SK-N-SH (cell line): ENCODE measurements around the gene GATA3. TPM values are rescaled to one million over a fixed set of nuclear protein-coding genes. Genes with fewer than 3 reads are reported as not detected.

Experiments
- CTCF ChIA-PET: fragments of 300-600, 350-600 bp; formaldehyde crosslinking; extraction: SDS; loops from one replicate; lab custom pipeline; 2021; lab: Yijun Ruan, JAX
- POLR2A ChIA-PET: fragments of 350-600 bp; sonication (Branson Sonifier 250); formaldehyde crosslinking; extraction: SDS; loops from one replicate; lab custom pipeline; 2020; ENCODE audit warnings: antibody characterized with exemption, inconsistent platforms; lab: Yijun Ruan, JAX
- DNase-seq: peaks from one replicate; pipeline ENCODE4 v3.0.0; 2012
- H2AFZ ChIP-seq: fragments of 200-600 bp; sonication (generic); 2 replicates; pipeline ENCODE4 v1.8.1; 2016; ENCODE audit warnings: antibody characterized with exemption, mild to moderate bottlenecking, low read depth
- H3F3A ChIP-seq: fragments of 200-600 bp; sonication (generic); replicated peaks from 2 replicates; pipeline ENCODE3; 2016; ENCODE audit warnings: antibody characterized with exemption, mild to moderate bottlenecking; ENCODE audit not compliant: insufficient read depth
- H3K27ac ChIP-seq, 2 experiments: fragments of 200-500 bp in 1 of 2; fragments of 200-600 bp in 1 of 2; sonication (Bioruptor generic) in 1 of 2; sonication (generic), shearing (Covaris generic) in 1 of 2; 2 replicates each; pipeline versions ENCODE4 v1.5.1 to v1.6.1; 2014 to 2016; ENCODE audit warnings: low read depth in 2 of 2, inconsistent platforms in 1 of 2, low read length in 1 of 2, mild to moderate bottlenecking in 1 of 2, mixed read lengths in 1 of 2
- H3K27me3 ChIP-seq: fragments of 200-600 bp; sonication (generic), shearing (Covaris generic); 2 replicates; pipeline ENCODE4 v1.6.1; 2016; ENCODE audit warnings: mixed run types; ENCODE audit not compliant: insufficient read depth
- H3K36me3 ChIP-seq, 2 experiments: fragments of 200-500 bp in 1 of 2; fragments of 200-600 bp in 1 of 2; sonication (Bioruptor generic) in 1 of 2; sonication (generic) in 1 of 2; replicated peaks in 1 of 2; 2 replicates each; pipeline versions ENCODE3 to v1.5.1; 2014 to 2016; ENCODE audit warnings: low read length in 1 of 2, mild to moderate bottlenecking in 1 of 2; ENCODE audit not compliant: insufficient read depth in 2 of 2, control insufficient read depth in 1 of 2
- H3K4me1 ChIP-seq, 2 experiments: fragments of 200-500 bp in 1 of 2; fragments of 200-600 bp in 1 of 2; sonication (Bioruptor generic) in 1 of 2; sonication (generic), shearing (Covaris generic) in 1 of 2; 2 replicates each; pipeline versions ENCODE4 v1.5.1 to v1.6.1; 2014 to 2016; ENCODE audit warnings: low read depth in 1 of 2, low read length in 1 of 2, mixed run types in 1 of 2; ENCODE audit not compliant: insufficient read depth in 2 of 2, control insufficient read depth in 1 of 2
- H3K4me2 ChIP-seq: fragments of 200-600 bp; sonication (generic), shearing (Covaris generic); 2 replicates; pipeline ENCODE4 v1.6.1; 2017; ENCODE audit warnings: mixed run types
- H3K4me3 ChIP-seq, 2 experiments: fragments of 200-500 bp in 1 of 2; fragments of 200-600 bp in 1 of 2; sonication (Bioruptor generic) in 1 of 2; sonication (generic), shearing (Covaris generic) in 1 of 2; 2 replicates each; pipeline versions ENCODE4 v1.5.1 to v1.8.1; 2014 to 2016; ENCODE audit warnings: low read depth in 2 of 2, inconsistent platforms in 1 of 2, low read length in 1 of 2, mild to moderate bottlenecking in 1 of 2, mixed read lengths in 1 of 2, moderate library complexity in 1 of 2
- H3K79me2 ChIP-seq: fragments of 200-600 bp; sonication (generic); 2 replicates; pipeline ENCODE4 v1.8.1; 2017; ENCODE audit warnings: mild to moderate bottlenecking; ENCODE audit not compliant: insufficient read depth
- H3K9ac ChIP-seq: fragments of 200-600 bp; sonication (generic); 2 replicates; pipeline ENCODE4 v1.6.1; 2017; ENCODE audit warnings: mixed run types
- H3K9me2 ChIP-seq: fragments of 200-600 bp; sonication (generic); 2 replicates; pipeline ENCODE4 v1.6.1; 2017; ENCODE audit warnings: mixed run types
- H3K9me3 ChIP-seq: fragments of 200-600 bp; sonication (generic); 2 replicates; pipeline ENCODE4 v1.6.1; 2017; ENCODE audit warnings: mixed run types, mild to moderate bottlenecking, moderate library complexity
- H4K20me1 ChIP-seq: fragments of 200-600 bp; sonication (generic); 2 replicates; pipeline ENCODE4 v1.6.1; 2017; ENCODE audit warnings: mild to moderate bottlenecking, mixed run types; ENCODE audit not compliant: insufficient read depth
- FOSL2 ChIP-seq: IDR thresholded peaks from 2 replicates; pipeline ENCODE4 v1.4.0; 2012; ENCODE audit warnings: low read depth, mild to moderate bottlenecking, moderate library complexity, borderline replicate concordance
- GABPA ChIP-seq: IDR thresholded peaks from 2 replicates; pipeline ENCODE4 v1.4.0; 2012; ENCODE audit warnings: low read depth, mild to moderate bottlenecking
- SIN3A ChIP-seq: IDR thresholded peaks from 2 replicates; pipeline ENCODE4 v1.6.1; 2012; ENCODE audit warnings: low read depth, mild to moderate bottlenecking, low read length, moderate library complexity, borderline replicate concordance
- TCF12 ChIP-seq: IDR thresholded peaks from 2 replicates; pipeline ENCODE4 v1.4.0; 2012
- WGBS: methylation state at CpG from one replicate; pipeline ENCODE4 v1.1.6; 2017; ENCODE audit warnings: low lambda C conversion rate; 5-methylcytosine and 5-hydroxymethylcytosine counted together
- polyA plus RNA-seq, 3 experiments: library from polyadenylated mRNA; depleted of rRNA; stranded (reverse); fragments of >200 nt; gene quantifications; 2 replicates each; pipeline ENCODE4 v1.2.3, GENCODE V29; 2012
- TF ChIP-seq, protein P1 (sequence below): IDR thresholded peaks from 2 replicates; pipeline ENCODE4; 2012
- TF ChIP-seq, protein P2 (sequence below): fragments of 150-350 bp; IDR thresholded peaks from 2 replicates; pipeline ENCODE4 v1.6.1; 2016; ENCODE audit warnings: mild to moderate bottlenecking, low read depth, low read length

The GATA3 gene
- polyA plus RNA-seq, 1 of the 3 experiments (the other 2 are of a cell fraction): 14.3 TPM

DNA sequence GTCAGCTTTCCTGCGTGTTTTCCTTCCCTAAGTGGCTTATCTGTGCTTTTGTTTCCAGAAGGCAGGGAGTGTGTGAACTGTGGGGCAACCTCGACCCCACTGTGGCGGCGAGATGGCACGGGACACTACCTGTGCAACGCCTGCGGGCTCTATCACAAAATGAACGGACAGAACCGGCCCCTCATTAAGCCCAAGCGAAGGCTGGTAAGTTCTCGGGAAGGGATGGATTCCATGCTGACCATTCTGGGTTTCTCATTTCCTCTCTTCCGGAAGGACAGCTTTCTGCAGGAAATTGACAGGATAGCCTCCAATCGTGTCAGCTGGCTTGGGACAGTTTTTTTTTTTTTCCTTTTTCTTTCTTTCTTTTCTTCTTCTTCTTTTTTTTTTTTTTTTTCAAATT lies 9.4 kb downstream of the GATA3 start:
- Histone ChIP-seq H3K9me3 (no peaks in the 10 kb centered on the region), H3K4me3 (peak overlapping the region; percentile 86 to 92), H2AFZ (no peak overlapping the region), H4K20me1 (peaks cover 23% of the 10 kb centered on the region; the same call in 1 of the 2 replicates), H3K27ac (peak overlapping the region; percentile 96 to 98), H3K9me2 (no peaks in the 10 kb centered on the region), H3K36me3 (peaks cover 73 to 74% of the 10 kb centered on the region in 2 experiments), H3K9ac (peak overlapping the region; percentile 96), H3F3A (peaks cover 55% of the 10 kb centered on the region), H3K27me3 (no peaks in the 10 kb centered on the region), H3K4me2 (peak overlapping the region; percentile 98), H3K79me2 (peaks cover 100% of the 10 kb centered on the region), H3K4me1 (peaks cover 37 to 70% of the 10 kb centered on the region in 2 experiments)
- TF ChIP-seq GABPA (peak; percentile 22; the same call in 1 of the 2 replicates), SIN3A (0 out of 2 replicates have a peak, but pooled peaks have one; percentile 7), FOSL2 (no peak)
- TF ChIP-seq, protein P1, sequence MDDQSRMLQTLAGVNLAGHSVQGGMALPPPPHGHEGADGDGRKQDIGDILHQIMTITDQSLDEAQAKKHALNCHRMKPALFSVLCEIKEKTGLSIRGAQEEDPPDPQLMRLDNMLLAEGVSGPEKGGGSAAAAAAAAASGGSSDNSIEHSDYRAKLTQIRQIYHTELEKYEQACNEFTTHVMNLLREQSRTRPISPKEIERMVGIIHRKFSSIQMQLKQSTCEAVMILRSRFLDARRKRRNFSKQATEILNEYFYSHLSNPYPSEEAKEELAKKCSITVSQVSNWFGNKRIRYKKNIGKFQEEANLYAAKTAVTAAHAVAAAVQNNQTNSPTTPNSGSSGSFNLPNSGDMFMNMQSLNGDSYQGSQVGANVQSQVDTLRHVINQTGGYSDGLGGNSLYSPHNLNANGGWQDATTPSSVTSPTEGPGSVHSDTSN: peak; percentile 23; the same call in 1 of the 2 replicates
- 15% methylated on average over 13 of the region's 13 CpGs for WGBS
- DNase-seq: no peak
- ChIA-PET POLR2A (interaction anchor here (0.7 to 1.4 kb wide), 5 partner anchors 8 to 53 kb away, joined by 3 to 10 read pairs (median 7); partner anchors contain the start of gene GATA3), CTCF (interaction anchor here (1.1 to 1.6 kb wide), 6 partner anchors 10 to 577 kb away, joined by 3 to 6 read pairs (median 4); partner anchors contain the start of gene GATA3)

DNA sequence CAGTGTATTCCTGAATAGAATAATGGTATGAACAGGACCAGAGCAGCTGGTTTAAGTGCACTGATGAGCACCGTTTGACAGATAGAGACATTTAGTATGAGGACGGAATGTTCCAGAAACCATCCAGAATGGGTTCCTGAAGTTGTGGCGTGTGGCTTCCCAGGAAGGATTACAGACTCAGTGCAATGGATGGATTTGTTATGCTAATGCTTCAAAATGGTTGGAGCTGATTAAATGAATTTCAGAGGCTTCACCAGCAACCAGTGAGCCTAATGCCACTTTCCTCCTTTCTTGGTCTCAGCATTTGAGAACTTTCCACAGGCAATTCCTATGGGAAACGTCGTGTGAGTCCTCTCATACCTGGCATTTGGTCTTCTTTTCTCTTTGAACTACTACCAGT lies 9.9 kb downstream of the GATA3 start:
- Histone ChIP-seq H3K4me3 (peak overlapping the region in 1 of 2 experiments; percentile 92; a peak in 1 of 4 replicates), H3K79me2 (peaks cover 100% of the 10 kb centered on the region), H3K27me3 (no peaks in the 10 kb centered on the region), H3K36me3 (peaks cover 73 to 74% of the 10 kb centered on the region in 2 experiments), H3K27ac (peak overlapping the region; percentile 96 to 98), H3K4me2 (peak overlapping the region; percentile 98), H2AFZ (no peak overlapping the region), H3K9ac (peak overlapping the region; percentile 96), H3K4me1 (peaks cover 42 to 70% of the 10 kb centered on the region in 2 experiments), H3F3A (peaks cover 56% of the 10 kb centered on the region), H4K20me1 (peaks cover 22% of the 10 kb centered on the region; the same call in 1 of the 2 replicates), H3K9me3 (no peaks in the 10 kb centered on the region), H3K9me2 (no peaks in the 10 kb centered on the region)
- 0 out of 2 replicates have a peak, but pooled peaks have one; percentile 8 for TF ChIP-seq SIN3A
- TF ChIP-seq, protein P2, sequence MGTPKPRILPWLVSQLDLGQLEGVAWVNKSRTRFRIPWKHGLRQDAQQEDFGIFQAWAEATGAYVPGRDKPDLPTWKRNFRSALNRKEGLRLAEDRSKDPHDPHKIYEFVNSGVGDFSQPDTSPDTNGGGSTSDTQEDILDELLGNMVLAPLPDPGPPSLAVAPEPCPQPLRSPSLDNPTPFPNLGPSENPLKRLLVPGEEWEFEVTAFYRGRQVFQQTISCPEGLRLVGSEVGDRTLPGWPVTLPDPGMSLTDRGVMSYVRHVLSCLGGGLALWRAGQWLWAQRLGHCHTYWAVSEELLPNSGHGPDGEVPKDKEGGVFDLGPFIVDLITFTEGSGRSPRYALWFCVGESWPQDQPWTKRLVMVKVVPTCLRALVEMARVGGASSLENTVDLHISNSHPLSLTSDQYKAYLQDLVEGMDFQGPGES: no peak
- ChIA-PET CTCF (interaction anchor here (1.2 to 1.6 kb wide), 4 partner anchors 10 to 576 kb away, joined by 3 to 6 read pairs (median 4); partner anchors contain the start of gene GATA3), POLR2A (interaction anchor here (0.7 to 1.4 kb wide), 3 partner anchors 15 to 52 kb away, joined by 3 to 10 read pairs (median 7); no protein-coding TSS in a partner anchor)
- DNase-seq: no peak
- 35% methylated on average over 5 of the region's 5 CpGs for WGBS

GRCh38 chr10:8065651-8066050 lies 11.2 kb downstream of the GATA3 start:
- Histone ChIP-seq H3K4me3 (peak overlapping the region in 1 of 2 experiments; percentile 92; a peak in 1 of 4 replicates), H3K9ac (peak overlapping the region; percentile 25; the same call in 1 of the 2 replicates), H3K4me1 (peaks cover 39 to 77% of the 10 kb centered on the region in 2 experiments), H3K36me3 (peaks cover 77 to 80% of the 10 kb centered on the region in 2 experiments), H3K79me2 (peaks cover 100% of the 10 kb centered on the region), H3K4me2 (peak overlapping the region; percentile 98), H2AFZ (no peak overlapping the region), H3K9me3 (no peaks in the 10 kb centered on the region), H3K27me3 (no peaks in the 10 kb centered on the region), H3K9me2 (no peaks in the 10 kb centered on the region), H3F3A (peaks cover 56% of the 10 kb centered on the region), H4K20me1 (peaks cover 14% of the 10 kb centered on the region; the same call in 1 of the 2 replicates), H3K27ac (peak overlapping the region; percentile 91 to 96)
- WGBS: 17% methylated on average over 2 of the region's 2 CpGs
- TF ChIP-seq TCF12 (no peak), FOSL2 (peak; percentile 9; the same call in 1 of the 2 replicates)
- TF ChIP-seq, protein P1: no peak
- CTCF ChIA-PET: no interaction called here
- POLR2A ChIA-PET: interaction anchor here (0.7 kb wide), 4 partner anchors 9 to 464 kb away, joined by 3 to 5 read pairs (median 4); no protein-coding TSS in a partner anchor
- DNase-seq: no peak
